Stomach (tissue), 4 donors: ENCODE measurements around the gene FRMD5.

Source experiments
- POLR2A ChIP-seq, 4 donors: fragments of 450-650 bp; IDR thresholded peaks; one replicate each; pipeline ENCODE4 v1.6.1; 2016; ENCODE audit warnings: antibody characterized with exemption in 4 of 4, control low read depth in 2 of 4, mild to moderate bottlenecking in 1 of 4, moderate library complexity in 1 of 4
- TF ChIP-seq, protein P1 (sequence below), 7 experiments: fragments of 450-650 bp in 4 of 7; fragments of 200-600 bp in 3 of 7; sonication (generic) in 3 of 7; IDR thresholded peaks; one replicate each; pipeline ENCODE4 v1.5.1; 2016 to 2019; ENCODE audit warnings: antibody characterized with exemption in 7 of 7, control low read depth in 2 of 7, mild to moderate bottlenecking in 1 of 7

DNA sequence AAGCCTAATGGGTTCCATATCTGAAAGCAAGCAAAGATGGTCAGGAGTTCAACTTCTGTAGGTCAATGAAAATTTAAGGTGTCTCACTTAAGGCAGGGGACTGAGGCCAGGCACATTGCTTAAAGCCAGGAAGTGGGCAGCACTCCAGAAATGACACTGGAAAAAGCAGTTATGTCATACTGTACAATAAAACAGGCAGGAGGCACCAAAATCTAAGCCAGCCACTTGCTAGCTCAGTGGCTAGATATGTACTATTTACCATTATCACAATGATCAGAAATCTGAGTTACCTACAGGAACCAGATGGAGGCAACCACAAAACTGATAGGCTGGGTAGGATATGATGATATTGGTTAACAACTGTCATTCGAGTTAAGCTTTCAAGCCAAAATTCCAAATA, 57.3 kb downstream of the FRMD5 start:
- TF ChIP-seq, protein P1, sequence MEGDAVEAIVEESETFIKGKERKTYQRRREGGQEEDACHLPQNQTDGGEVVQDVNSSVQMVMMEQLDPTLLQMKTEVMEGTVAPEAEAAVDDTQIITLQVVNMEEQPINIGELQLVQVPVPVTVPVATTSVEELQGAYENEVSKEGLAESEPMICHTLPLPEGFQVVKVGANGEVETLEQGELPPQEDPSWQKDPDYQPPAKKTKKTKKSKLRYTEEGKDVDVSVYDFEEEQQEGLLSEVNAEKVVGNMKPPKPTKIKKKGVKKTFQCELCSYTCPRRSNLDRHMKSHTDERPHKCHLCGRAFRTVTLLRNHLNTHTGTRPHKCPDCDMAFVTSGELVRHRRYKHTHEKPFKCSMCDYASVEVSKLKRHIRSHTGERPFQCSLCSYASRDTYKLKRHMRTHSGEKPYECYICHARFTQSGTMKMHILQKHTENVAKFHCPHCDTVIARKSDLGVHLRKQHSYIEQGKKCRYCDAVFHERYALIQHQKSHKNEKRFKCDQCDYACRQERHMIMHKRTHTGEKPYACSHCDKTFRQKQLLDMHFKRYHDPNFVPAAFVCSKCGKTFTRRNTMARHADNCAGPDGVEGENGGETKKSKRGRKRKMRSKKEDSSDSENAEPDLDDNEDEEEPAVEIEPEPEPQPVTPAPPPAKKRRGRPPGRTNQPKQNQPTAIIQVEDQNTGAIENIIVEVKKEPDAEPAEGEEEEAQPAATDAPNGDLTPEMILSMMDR (IDR thresholded peaks at IDR 0.05): no peak
- no peak for TF ChIP-seq POLR2A (IDR thresholded peaks at IDR 0.05)
